Measurements from ENCODE around the gene FAM13A.
A peak's percentile ranks its signal among the peaks of the same experiment; 100 is the strongest.

FAM13A gene

GRCh38 chr4:88788424-88788823 lies 268.6 kb downstream of the FAM13A start:
- DNase-seq (ENCODE audit: low read depth, low spot score) = no peak

GRCh38 chr4:88786011-88786410 lies 271.0 kb downstream of the FAM13A start:
- no peak for DNase-seq (ENCODE audit: low read depth, low spot score)

- DNase-seq (ENCODE audit: low read depth, low spot score) = no peak
Measured at GRCh38 chr4:88780389-88780788, 276.6 kb downstream of the FAM13A start.

- no peak for DNase-seq (ENCODE audit: low read depth, low spot score)
Measured at GRCh38 chr4:88779431-88779830, 277.6 kb downstream of the FAM13A start.

- no peak for DNase-seq (ENCODE audit: low read depth, low spot score)
Measured at GRCh38 chr4:88775529-88775928, 281.5 kb downstream of the FAM13A start.

- no peak for DNase-seq (ENCODE audit: low read depth, low spot score)
Measured at GRCh38 chr4:88775026-88775425, 282.0 kb downstream of the FAM13A start.

- DNase-seq (ENCODE audit: low read depth, low spot score) = no peak
Measured at GRCh38 chr4:88771883-88772450, 285.0 kb downstream of the FAM13A start.

- no peak for DNase-seq (ENCODE audit: low read depth, low spot score)
Measured at GRCh38 chr4:88765729-88766128, 291.3 kb downstream of the FAM13A start.

GRCh38 chr4:88763075-88763474 lies 293.9 kb downstream of the FAM13A start:
- DNase-seq (ENCODE audit: low read depth, low spot score) = no peak

- DNase-seq (ENCODE audit: low read depth, low spot score) = no peak
Measured at GRCh38 chr4:88761861-88762523, 295.0 kb downstream of the FAM13A start.

- no peak for DNase-seq (ENCODE audit: low read depth, low spot score)
Measured at GRCh38 chr4:88761342-88761741, 295.6 kb downstream of the FAM13A start.

GRCh38 chr4:88759895-88760290 lies 297.1 kb downstream of the FAM13A start:
- no peak for DNase-seq (ENCODE audit: low read depth, low spot score)

- peak; percentile 38 for DNase-seq (ENCODE audit: low read depth, low spot score)
Measured at GRCh38 chr4:88759039-88759894, 297.7 kb downstream of the FAM13A start.

- DNase-seq (ENCODE audit: low read depth, low spot score) = no peak
Measured at GRCh38 chr4:88758264-88758663, 298.7 kb downstream of the FAM13A start.

- DNase-seq (ENCODE audit: low read depth, low spot score) = no peak
Measured at GRCh38 chr4:88757776-88758175, 299.2 kb downstream of the FAM13A start.

GRCh38 chr4:88757067-88757466 lies 299.9 kb downstream of the FAM13A start:
- no peak for DNase-seq (ENCODE audit: low read depth, low spot score)

- DNase-seq (ENCODE audit: low read depth, low spot score) = no peak
Measured at GRCh38 chr4:88756149-88756548, 300.8 kb downstream of the FAM13A start.

- no peak for DNase-seq (ENCODE audit: low read depth, low spot score)
Measured at GRCh38 chr4:88755454-88755853, 301.5 kb downstream of the FAM13A start.

GRCh38 chr4:88754796-88755195 lies 302.2 kb downstream of the FAM13A start:
- no peak for DNase-seq (ENCODE audit: low read depth, low spot score)

GRCh38 chr4:88753658-88754571 lies 303.1 kb downstream of the FAM13A start:
- no peak for DNase-seq (ENCODE audit: low read depth, low spot score)

GRCh38 chr4:88752754-88753153 lies 304.2 kb downstream of the FAM13A start:
- DNase-seq (ENCODE audit: low read depth, low spot score) = no peak

GRCh38 chr4:88752076-88752463 lies 304.9 kb downstream of the FAM13A start:
- DNase-seq (ENCODE audit: low read depth, low spot score) = no peak
